Measurements from ENCODE around the gene BEST3. TPM values are rescaled to one million over a fixed set of nuclear protein-coding genes. Genes with fewer than 3 reads are reported as not detected.

The BEST3 gene
- total RNA-seq, 6 experiments from 2014 or later = 0.10 to 0.15 TPM; not detected in 4

GRCh38 chr12:69623970-69624369 lies 75.1 kb downstream of the BEST3 start:
- Mint-ChIP-seq H3K4me3 (no peak overlapping the region), H3K36me3 (ENCODE audit: low read depth) (no peaks in the 10 kb centered on the region), H3K27me3 (ENCODE audit: insufficient read depth) (peaks cover 24% of the 10 kb centered on the region), H3K27ac (no peak overlapping the region), H3K4me1 (ENCODE audit: low read depth) (no peaks in the 10 kb centered on the region), H3K9me3 (no peaks in the 10 kb centered on the region)
- no peak for DNase-seq
- TF ChIP-seq CTCF (IDR thresholded peaks at IDR 0.05) = no peak

- no peak for DNase-seq
- Mint-ChIP-seq H3K4me3 (no peak overlapping the region), H3K36me3 (ENCODE audit: low read depth) (no peaks in the 10 kb centered on the region), H3K4me1 (ENCODE audit: low read depth) (no peaks in the 10 kb centered on the region), H3K27ac (no peak overlapping the region), H3K27me3 (ENCODE audit: insufficient read depth) (peaks cover 36% of the 10 kb centered on the region), H3K9me3 (no peaks in the 10 kb centered on the region)
- no peak for TF ChIP-seq CTCF (IDR thresholded peaks at IDR 0.05)
These were observed 77.6 kb downstream of the BEST3 start for GRCh38 chr12:69621551-69621950.

GRCh38 chr12:69620921-69621320 lies 78.2 kb downstream of the BEST3 start:
- peaks cover 40% of the 10 kb centered on the region for H3K27me3 Mint-ChIP-seq (ENCODE audit: insufficient read depth)

GRCh38 chr12:69620077-69620476 lies 79.0 kb downstream of the BEST3 start:
- Mint-ChIP-seq H3K4me1 (ENCODE audit: low read depth) (no peaks in the 10 kb centered on the region), H3K9me3 (peaks cover 4% of the 10 kb centered on the region), H3K27ac (no peak overlapping the region), H3K4me3 (no peak overlapping the region), H3K36me3 (ENCODE audit: low read depth) (no peaks in the 10 kb centered on the region; the same call in 1 of the 2 replicates), H3K27me3 (ENCODE audit: insufficient read depth) (peaks cover 39% of the 10 kb centered on the region)
- DNase-seq = no peak
- TF ChIP-seq CTCF (IDR thresholded peaks at IDR 0.05) = no peak

More at GRCh38 chr12:69620921-69621320, 78.2 kb downstream of the BEST3 start:
- Mint-ChIP-seq H3K9me3 (no peaks in the 10 kb centered on the region), H3K27ac (no peak overlapping the region), H3K4me1 (ENCODE audit: low read depth) (no peaks in the 10 kb centered on the region), H3K4me3 (no peak overlapping the region), H3K36me3 (ENCODE audit: low read depth) (no peaks in the 10 kb centered on the region; the same call in 1 of the 2 replicates)
- TF ChIP-seq CTCF (IDR thresholded peaks at IDR 0.05) = no peak
- DNase-seq = no peak

GRCh38 chr12:69619050-69619449 lies 80.1 kb downstream of the BEST3 start:
- no peak for TF ChIP-seq CTCF (IDR thresholded peaks at IDR 0.05)
- DNase-seq = no peak
- Mint-ChIP-seq H3K27ac (no peak overlapping the region), H3K4me1 (ENCODE audit: low read depth) (no peaks in the 10 kb centered on the region), H3K4me3 (no peak overlapping the region), H3K27me3 (ENCODE audit: insufficient read depth) (peaks cover 39% of the 10 kb centered on the region), H3K9me3 (peaks cover 4% of the 10 kb centered on the region), H3K36me3 (ENCODE audit: low read depth) (no peaks in the 10 kb centered on the region; the same call in 1 of the 2 replicates)

- no peaks in the 10 kb centered on the region for H3K4me1 Mint-ChIP-seq (ENCODE audit: low read depth)
- no peak overlapping the region for H3K27ac Mint-ChIP-seq
- H3K4me3 Mint-ChIP-seq = no peak overlapping the region
- no peak for TF ChIP-seq CTCF (IDR thresholded peaks at IDR 0.05)
- peaks cover 22% of the 10 kb centered on the region for H3K27me3 Mint-ChIP-seq (ENCODE audit: insufficient read depth)
- peaks cover 4% of the 10 kb centered on the region for H3K9me3 Mint-ChIP-seq
- DNase-seq = no peak
- H3K36me3 Mint-ChIP-seq (ENCODE audit: low read depth) = no peaks in the 10 kb centered on the region; the same call in 1 of the 2 replicates
These were observed 83.1 kb downstream of the BEST3 start for GRCh38 chr12:69616025-69616424.
